ENCODE results near the gene ABCA2.
A peak's percentile ranks its signal among the peaks of the same experiment; 100 is the strongest.

DNA sequence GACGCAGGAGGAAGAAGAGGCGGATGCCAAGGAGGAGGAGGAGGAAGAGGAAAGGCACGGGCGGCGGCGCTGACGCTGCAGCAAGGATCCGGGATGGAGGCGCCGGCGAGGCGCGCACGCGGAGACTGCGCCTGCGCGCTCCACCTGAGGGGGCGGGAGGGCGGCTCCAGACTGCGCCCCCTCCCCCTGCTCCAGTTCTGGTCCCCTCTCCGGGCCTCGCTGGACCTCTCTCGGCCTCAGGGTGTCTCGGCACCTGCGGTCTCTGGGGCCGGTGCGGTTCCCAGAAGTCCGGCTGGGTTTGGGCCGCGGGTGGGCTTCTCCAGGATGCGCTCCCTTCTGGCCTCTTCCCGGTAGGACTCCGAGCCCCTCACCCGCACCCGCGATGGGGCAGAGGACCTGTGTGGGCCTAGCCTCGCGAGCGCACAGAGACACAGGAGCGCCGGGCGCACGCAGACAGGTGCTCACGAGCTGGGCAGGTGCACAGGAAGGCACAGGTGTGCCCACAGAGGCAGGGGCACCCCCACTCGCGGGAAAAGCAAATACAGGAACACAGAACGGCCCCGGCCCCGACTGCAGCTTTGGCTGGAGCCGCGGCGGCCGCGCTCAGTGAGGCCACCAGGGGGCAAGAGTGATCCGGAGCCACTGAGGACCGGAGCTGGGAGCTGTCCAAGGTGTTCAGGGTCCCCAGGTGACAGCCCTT, 18.2 kb upstream of the ABCA2 start, which contains the start of gene NPDC1:
- TF ChIP-seq CTCF (IDR thresholded peaks at IDR 0.05), result peak in 1 of 3 donors; percentile 48
- no peak for TF ChIP-seq POLR2A (IDR thresholded peaks at IDR 0.05)
